Measurements from ENCODE around the gene USP25.
A peak's percentile ranks its signal among the peaks of the same experiment; 100 is the strongest.

USP25 gene

DNA sequence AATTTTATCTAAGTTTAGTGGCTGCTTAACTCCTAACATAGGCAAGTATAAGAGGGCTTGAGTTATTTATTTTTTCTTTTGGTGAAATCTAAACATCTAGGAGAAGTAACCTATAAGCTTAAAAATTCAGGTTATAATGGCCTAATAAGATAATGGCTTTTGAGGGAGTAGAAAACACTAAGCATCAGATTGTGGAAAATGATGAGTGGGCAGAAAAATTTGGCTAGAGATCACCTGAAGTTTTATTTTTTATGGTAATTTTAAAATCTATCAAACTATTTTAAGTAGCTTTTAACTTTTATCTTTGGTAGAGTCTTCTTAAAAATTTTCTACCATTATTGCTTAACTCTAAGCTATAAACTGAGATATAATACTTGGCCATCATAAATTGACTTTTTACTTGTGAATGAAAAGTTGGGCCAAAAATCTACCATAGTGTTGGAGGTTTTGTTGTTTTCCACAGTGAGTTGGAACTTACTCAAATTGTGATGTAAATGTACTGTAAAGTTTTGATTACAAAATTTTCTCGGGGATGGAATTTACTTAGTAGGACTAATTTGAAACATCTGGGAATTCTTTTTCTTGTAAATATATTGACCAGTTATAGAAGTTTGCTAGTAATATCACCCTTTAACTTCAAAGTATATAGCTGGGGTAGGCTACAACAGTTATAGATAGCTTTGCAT, 63.9 kb downstream of the USP25 start:
- Histone ChIP-seq H3K4me3 (ENCODE audit: low read length) (no peak overlapping the region), H3K56ac (ENCODE audit: low read length) (no peak overlapping the region)

DNA sequence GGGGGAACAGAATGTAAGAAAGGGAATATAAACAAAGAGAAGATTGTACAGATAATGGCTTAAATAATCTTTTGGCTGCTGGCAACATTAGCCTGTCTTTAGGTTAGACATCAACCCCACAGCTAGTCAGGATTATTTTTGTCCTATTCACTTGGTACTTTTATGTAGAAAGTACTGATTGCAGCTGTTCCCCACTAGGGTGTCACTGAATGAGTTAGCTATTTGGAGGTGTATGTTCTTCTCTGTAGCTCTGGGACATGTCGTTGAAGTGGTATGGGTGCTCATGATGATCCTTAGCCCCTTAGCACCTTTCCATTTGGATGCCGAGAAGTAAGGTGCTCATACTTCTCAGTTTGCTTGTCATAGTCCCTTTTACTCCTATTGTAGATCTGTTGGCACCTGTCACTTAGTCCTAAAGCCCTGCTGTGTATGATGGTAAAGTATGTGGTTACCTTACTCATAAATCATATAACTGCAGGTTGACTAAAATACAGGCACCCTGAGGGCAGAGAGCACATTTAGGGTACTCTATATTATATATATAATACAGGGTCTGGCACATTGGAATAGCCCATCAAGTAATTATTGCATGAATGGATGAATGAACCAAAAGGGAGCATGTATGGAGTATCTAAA, 64.6 kb downstream of the USP25 start:
- Histone ChIP-seq H4K5ac (ENCODE audit: low read length) (no peak overlapping the region), H3K4me2 (ENCODE audit: low read length) (no peak overlapping the region), H3K79me1 (ENCODE audit: low read length) (peaks cover 6% of the 10 kb centered on the region), H3K4ac (ENCODE audit: low read depth, low read length) (no peak overlapping the region), H3K27ac (ENCODE audit: low read depth, low read length) (no peak overlapping the region), H3K23ac (ENCODE audit: low read length) (no peak overlapping the region), H2BK120ac (ENCODE audit: low read depth, low read length) (no peak overlapping the region), H3K9ac (ENCODE audit: low read length) (no peak overlapping the region), H4K8ac (ENCODE audit: low read depth, low read length) (no peak overlapping the region), H3K56ac (ENCODE audit: low read length) (no peak overlapping the region), H3K79me2 (ENCODE audit: control insufficient read depth, insufficient read depth, low read length) (no peaks in the 10 kb centered on the region), H2BK5ac (ENCODE audit: low read length) (no peak overlapping the region), H3K36me3 (ENCODE audit: control insufficient read depth, insufficient read depth, low read length) (no peaks in the 10 kb centered on the region), H3K18ac (ENCODE audit: low read length) (no peak overlapping the region), H3K27me3 (ENCODE audit: insufficient read depth, low read length, poor library complexity) (no peaks in the 10 kb centered on the region), H3K4me1 (ENCODE audit: control insufficient read depth, low read depth, low read length) (no peaks in the 10 kb centered on the region), H3K4me3 (ENCODE audit: low read length) (no peak overlapping the region), H2BK15ac (replicated peaks; ENCODE audit: low read depth) (no peak overlapping the region), H2AK5ac (ENCODE audit: low read length) (no peak overlapping the region)
- no CpG with 5 or more reads among the region's 2 CpGs for WGBS (ENCODE audit: extremely low coverage, insufficient coverage, low lambda C conversion rate)
- no peak for DNase-seq

More for the DNA sequence above, 63.9 kb downstream of the USP25 start:
- Histone ChIP-seq H3K4me1 (ENCODE audit: control insufficient read depth, low read depth, low read length) (no peaks in the 10 kb centered on the region), H3K18ac (ENCODE audit: low read length) (no peak overlapping the region), H3K27me3 (ENCODE audit: insufficient read depth, low read length, poor library complexity) (no peaks in the 10 kb centered on the region), H3K4ac (ENCODE audit: low read depth, low read length) (no peak overlapping the region), H2BK5ac (ENCODE audit: low read length) (no peak overlapping the region), H4K5ac (ENCODE audit: low read length) (no peak overlapping the region), H2BK120ac (ENCODE audit: low read depth, low read length) (no peak overlapping the region), H3K36me3 (ENCODE audit: control insufficient read depth, insufficient read depth, low read length) (no peaks in the 10 kb centered on the region), H3K79me1 (ENCODE audit: low read length) (peaks cover 7% of the 10 kb centered on the region), H3K9ac (ENCODE audit: low read length) (no peak overlapping the region), H3K23ac (ENCODE audit: low read length) (no peak overlapping the region), H3K27ac (ENCODE audit: low read depth, low read length) (no peak overlapping the region), H3K4me2 (ENCODE audit: low read length) (no peak overlapping the region), H4K8ac (ENCODE audit: low read depth, low read length) (no peak overlapping the region), H2BK15ac (replicated peaks; ENCODE audit: low read depth) (no peak overlapping the region), H3K79me2 (ENCODE audit: control insufficient read depth, insufficient read depth, low read length) (no peaks in the 10 kb centered on the region), H2AK5ac (ENCODE audit: low read length) (no peak overlapping the region)
- WGBS (ENCODE audit: extremely low coverage, insufficient coverage, low lambda C conversion rate), result no CpG with 5 or more reads among the region's 1 CpG
- no peak for DNase-seq

DNA sequence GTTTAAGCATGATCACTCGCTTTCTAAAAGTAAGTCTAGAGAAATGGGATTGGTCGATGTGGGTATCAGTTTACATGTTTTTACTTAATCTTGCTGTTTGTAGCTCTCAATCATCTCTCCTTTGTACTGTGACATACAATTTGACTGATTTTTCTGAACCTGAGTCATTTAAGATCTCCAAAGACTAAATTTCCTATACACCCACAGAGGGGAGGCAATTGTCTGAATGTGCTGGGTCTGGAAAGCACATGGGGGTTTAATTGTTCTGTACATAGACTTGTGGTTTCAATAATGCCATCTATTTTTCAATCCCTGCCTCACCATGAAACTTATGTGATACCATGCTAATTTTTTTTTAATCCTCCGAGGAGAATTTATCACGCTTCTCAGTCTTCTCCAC, 65.8 kb downstream of the USP25 start:
- Histone ChIP-seq H3K27ac (ENCODE audit: low read depth, low read length) (no peak overlapping the region), H4K8ac (ENCODE audit: low read depth, low read length) (no peak overlapping the region), H3K18ac (ENCODE audit: low read length) (no peak overlapping the region), H3K9ac (ENCODE audit: low read length) (no peak overlapping the region), H3K4ac (ENCODE audit: low read depth, low read length) (no peak overlapping the region), H2BK120ac (ENCODE audit: low read depth, low read length) (no peak overlapping the region), H3K56ac (ENCODE audit: low read length) (no peak overlapping the region), H3K27me3 (ENCODE audit: insufficient read depth, low read length, poor library complexity) (no peaks in the 10 kb centered on the region), H3K4me2 (ENCODE audit: low read length) (no peak overlapping the region), H3K23ac (ENCODE audit: low read length) (no peak overlapping the region), H3K36me3 (ENCODE audit: control insufficient read depth, insufficient read depth, low read length) (no peaks in the 10 kb centered on the region), H3K79me2 (ENCODE audit: control insufficient read depth, insufficient read depth, low read length) (no peaks in the 10 kb centered on the region), H4K5ac (ENCODE audit: low read length) (no peak overlapping the region), H2BK5ac (ENCODE audit: low read length) (no peak overlapping the region), H2BK15ac (replicated peaks; ENCODE audit: low read depth) (no peak overlapping the region), H3K4me1 (ENCODE audit: control insufficient read depth, low read depth, low read length) (no peaks in the 10 kb centered on the region), H3K79me1 (ENCODE audit: low read length) (peaks cover 6% of the 10 kb centered on the region), H3K4me3 (ENCODE audit: low read length) (no peak overlapping the region), H2AK5ac (ENCODE audit: low read length) (no peak overlapping the region)
- DNase-seq, result no peak
- no CpG with 5 or more reads among the region's 4 CpGs for WGBS (ENCODE audit: extremely low coverage, insufficient coverage, low lambda C conversion rate)

DNA sequence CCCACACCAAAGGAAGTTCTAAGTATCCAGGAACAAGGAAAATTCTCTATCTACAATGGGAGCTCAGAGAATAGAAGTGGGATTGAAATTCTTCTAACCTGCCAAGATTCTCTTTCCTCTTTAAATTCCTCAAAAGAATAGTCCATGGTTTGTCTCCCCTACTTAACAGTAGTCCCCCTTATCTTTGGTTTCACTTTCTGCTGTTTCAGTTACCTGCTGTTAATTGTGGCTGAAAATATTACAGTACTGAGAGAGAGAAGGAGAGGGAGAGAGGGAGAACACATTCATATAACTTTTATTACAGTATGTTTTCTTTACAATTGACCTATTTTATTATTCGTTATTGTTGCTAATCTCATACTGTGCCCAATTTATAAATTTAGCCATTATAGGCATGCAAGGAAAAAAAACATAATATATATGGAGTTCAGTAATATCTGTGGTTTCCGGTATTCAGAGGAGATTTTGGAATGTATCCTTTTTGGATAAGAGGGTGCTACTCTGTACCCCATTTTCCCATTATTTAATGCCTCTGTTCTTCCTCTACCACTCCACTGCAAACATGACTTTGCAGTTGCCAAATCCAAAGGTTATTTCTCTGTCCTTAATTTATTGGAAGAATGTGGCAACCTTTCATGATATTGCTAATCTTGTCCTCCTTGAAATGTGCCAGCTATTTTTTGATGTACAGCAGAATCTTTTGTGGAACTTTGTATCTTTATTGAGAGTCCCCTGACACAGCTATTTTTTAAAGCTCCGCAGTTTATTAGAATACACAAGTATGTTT, 68.0 kb downstream of the USP25 start:
- Histone ChIP-seq H3K23ac (ENCODE audit: low read length) (no peak overlapping the region), H3K4me1 (ENCODE audit: control insufficient read depth, low read depth, low read length) (no peaks in the 10 kb centered on the region), H4K8ac (ENCODE audit: low read depth, low read length) (no peak overlapping the region), H2BK15ac (replicated peaks; ENCODE audit: low read depth) (no peak overlapping the region), H2BK120ac (ENCODE audit: low read depth, low read length) (no peak overlapping the region), H3K79me1 (ENCODE audit: low read length) (peaks cover 6% of the 10 kb centered on the region), H4K5ac (ENCODE audit: low read length) (no peak overlapping the region), H3K9ac (ENCODE audit: low read length) (no peak overlapping the region), H2AK5ac (ENCODE audit: low read length) (no peak overlapping the region), H3K4me2 (ENCODE audit: low read length) (no peak overlapping the region), H3K18ac (ENCODE audit: low read length) (no peak overlapping the region), H3K27ac (ENCODE audit: low read depth, low read length) (no peak overlapping the region), H3K27me3 (ENCODE audit: insufficient read depth, low read length, poor library complexity) (no peaks in the 10 kb centered on the region), H3K79me2 (ENCODE audit: control insufficient read depth, insufficient read depth, low read length) (no peaks in the 10 kb centered on the region), H3K4me3 (ENCODE audit: low read length) (no peak overlapping the region), H3K36me3 (ENCODE audit: control insufficient read depth, insufficient read depth, low read length) (no peaks in the 10 kb centered on the region), H3K4ac (ENCODE audit: low read depth, low read length) (no peak overlapping the region), H3K56ac (ENCODE audit: low read length) (no peak overlapping the region), H2BK5ac (ENCODE audit: low read length) (no peak overlapping the region)
- DNase-seq, result peak; percentile 48
- no CpG with 5 or more reads among the region's 3 CpGs for WGBS (ENCODE audit: extremely low coverage, insufficient coverage, low lambda C conversion rate)

DNA sequence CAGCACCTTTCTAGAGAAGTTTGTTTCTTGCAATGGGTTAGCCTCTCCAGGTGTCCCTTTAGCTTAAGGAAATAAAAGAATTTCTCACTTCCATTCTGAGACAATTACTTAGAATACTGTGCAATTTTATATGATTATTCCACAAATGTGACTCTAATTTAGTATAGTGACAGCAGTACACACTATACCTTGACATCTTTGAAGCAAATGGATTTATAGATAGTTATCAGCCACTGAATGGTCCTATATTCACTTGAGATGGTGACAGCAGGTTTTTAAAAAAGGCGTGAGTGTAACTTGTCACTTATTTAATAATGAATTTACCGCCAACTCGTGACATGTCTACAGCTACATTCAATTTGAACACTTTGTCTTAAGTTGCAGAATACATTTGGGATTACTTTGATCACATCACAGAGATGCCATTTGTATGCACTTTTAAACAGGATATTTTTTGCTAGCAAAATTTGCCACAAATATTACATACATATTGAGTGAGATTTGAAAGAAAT, 71.6 kb downstream of the USP25 start:
- H3K18ac ChIP-seq (ENCODE audit: low read length), result no peak overlapping the region
- peaks cover 1% of the 10 kb centered on the region for H3K79me2 ChIP-seq (ENCODE audit: control insufficient read depth, insufficient read depth, low read length)
- no peak overlapping the region for H3K4me2 ChIP-seq (ENCODE audit: low read length)
- no peak overlapping the region for H2AK5ac ChIP-seq (ENCODE audit: low read length)
- H3K23ac ChIP-seq (ENCODE audit: low read length), result no peak overlapping the region
- no peaks in the 10 kb centered on the region for H3K36me3 ChIP-seq (ENCODE audit: control insufficient read depth, insufficient read depth, low read length)
- H2BK120ac ChIP-seq (ENCODE audit: low read depth, low read length), result no peak overlapping the region
- H3K4ac ChIP-seq (ENCODE audit: low read depth, low read length), result no peak overlapping the region
- H3K56ac ChIP-seq (ENCODE audit: low read length), result no peak overlapping the region
- H3K79me1 ChIP-seq (ENCODE audit: low read length), result peaks cover 3% of the 10 kb centered on the region
- H3K9ac ChIP-seq (ENCODE audit: low read length), result no peak overlapping the region
- no peak overlapping the region for H3K27ac ChIP-seq (ENCODE audit: low read depth, low read length)
- H4K8ac ChIP-seq (ENCODE audit: low read depth, low read length), result no peak overlapping the region
- peaks cover 3% of the 10 kb centered on the region for H3K4me1 ChIP-seq (ENCODE audit: control insufficient read depth, low read depth, low read length)
- H2BK5ac ChIP-seq (ENCODE audit: low read length), result no peak overlapping the region
- no peak for DNase-seq
- H2BK15ac ChIP-seq (replicated peaks; ENCODE audit: low read depth), result no peak overlapping the region
- H3K27me3 ChIP-seq (ENCODE audit: insufficient read depth, low read length, poor library complexity), result no peaks in the 10 kb centered on the region
- no peak overlapping the region for H3K4me3 ChIP-seq (ENCODE audit: low read length)
- no peak overlapping the region for H4K5ac ChIP-seq (ENCODE audit: low read length)
- no CpG with 5 or more reads among the region's 3 CpGs for WGBS (ENCODE audit: extremely low coverage, insufficient coverage, low lambda C conversion rate)

All from mesendoderm (in vitro differentiated cells).